Measurements from ENCODE around the gene KASH5. TPM values are rescaled to one million over a fixed set of nuclear protein-coding genes. Genes with fewer than 3 reads are reported as not detected.

Gene KASH5
- total RNA-seq, 1 experiment from 2014 or later = not detected

GRCh38 chr19:49417088-49417487 is 29.0 kb downstream of the KASH5 start:
- H4K20me1 ChIP-seq (ENCODE audit: low read length) = no peaks in the 10 kb centered on the region
- no peak overlapping the region for H3K4me2 ChIP-seq (ENCODE audit: low read length)
- H3F3A ChIP-seq (ENCODE audit: low read length, unreplicated experiment) = no peaks in the 10 kb centered on the region
- ATAC-seq (no peak), DNase-seq (no peak)
- intact Hi-C loops (cut with micrococcal nuclease) = no loop called here
- H3K4me1 ChIP-seq (ENCODE audit: insufficient read depth, low read length) = no peaks in the 10 kb centered on the region
- peaks cover 66% of the 10 kb centered on the region for H3K27me3 ChIP-seq (ENCODE audit: low read length)
- H3K9ac ChIP-seq (ENCODE audit: low read length) = no peak overlapping the region
- TF ChIP-seq EZH2phosphoT487 (IDR thresholded peaks at IDR 0.05; ENCODE audit: borderline replicate concordance, low read length) = no peak
- no peaks in the 10 kb centered on the region for H3K9me2 ChIP-seq (replicated peaks; ENCODE audit: low read length)
- CTCF ChIA-PET = no interaction called here
- no TSS peak for BruUV-seq (replicated peaks)
- POLR2A ChIA-PET (ENCODE audit: unreplicated experiment) = no interaction called here
- H2AFZ ChIP-seq (ENCODE audit: low read length) = no peak overlapping the region
- H3K36me3 ChIP-seq (ENCODE audit: low read depth, low read length) = no peaks in the 10 kb centered on the region
- no peaks in the 10 kb centered on the region for H3K9me3 ChIP-seq (ENCODE audit: low read length)
- no peak overlapping the region for H3K27ac ChIP-seq (ENCODE audit: low read length)
- no peak overlapping the region for H3K4me3 ChIP-seq (ENCODE audit: low read length)
- no peaks in the 10 kb centered on the region for H3K79me2 ChIP-seq (ENCODE audit: low read length)

GRCh38 chr19:49418511-49418910 is 30.5 kb downstream of the KASH5 start:
- peaks cover 81% of the 10 kb centered on the region for H3K27me3 ChIP-seq (ENCODE audit: low read length)
- no peaks in the 10 kb centered on the region for H3F3A ChIP-seq (ENCODE audit: low read length, unreplicated experiment)
- no peak overlapping the region for H3K9ac ChIP-seq (ENCODE audit: low read length)
- H3K4me1 ChIP-seq (ENCODE audit: insufficient read depth, low read length) = no peaks in the 10 kb centered on the region
- intact Hi-C loops (cut with micrococcal nuclease) = no loop called here
- H3K4me3 ChIP-seq (ENCODE audit: low read length) = no peak overlapping the region
- ChIA-PET POLR2A (ENCODE audit: unreplicated experiment) (no interaction called here), CTCF (no interaction called here)
- no peaks in the 10 kb centered on the region for H3K36me3 ChIP-seq (ENCODE audit: low read depth, low read length)
- no peaks in the 10 kb centered on the region for H4K20me1 ChIP-seq (ENCODE audit: low read length)
- ATAC-seq (no peak), DNase-seq (no peak)
- TF ChIP-seq EZH2 (IDR thresholded peaks at IDR 0.05; ENCODE audit: low read length, unreplicated experiment) = no peak
- no peak for TF ChIP-seq CTCF (conservative IDR thresholded peaks at IDR 0.05; ENCODE audit: low read depth, low read length)
- TF ChIP-seq EZH2phosphoT487 (IDR thresholded peaks at IDR 0.05; ENCODE audit: borderline replicate concordance, low read length) = no peak
- BruUV-seq (replicated peaks) = no TSS peak
- no peak overlapping the region for H3K27ac ChIP-seq (ENCODE audit: low read length)
- no peak overlapping the region for H3K4me2 ChIP-seq (ENCODE audit: low read length)
- no peaks in the 10 kb centered on the region for H3K9me2 ChIP-seq (replicated peaks; ENCODE audit: low read length)
- H3K9me3 ChIP-seq (ENCODE audit: low read length) = no peaks in the 10 kb centered on the region
- H2AFZ ChIP-seq (ENCODE audit: low read length) = no peak overlapping the region
- no peaks in the 10 kb centered on the region for H3K79me2 ChIP-seq (ENCODE audit: low read length)

- intact Hi-C loops (cut with micrococcal nuclease) = no loop called here
- ATAC-seq = no peak
- H3K27me3 ChIP-seq (ENCODE audit: low read length) = peaks cover 87% of the 10 kb centered on the region
These were observed 31.1 kb downstream of the KASH5 start for GRCh38 chr19:49419173-49419572.

More at GRCh38 chr19:49419173-49419572, 31.1 kb downstream of the KASH5 start:
- H3K4me2 ChIP-seq (ENCODE audit: low read length) = no peak overlapping the region
- no peak for TF ChIP-seq CTCF (conservative IDR thresholded peaks at IDR 0.05; ENCODE audit: low read depth, low read length)
- no peak for TF ChIP-seq EZH2 (IDR thresholded peaks at IDR 0.05; ENCODE audit: low read length, unreplicated experiment)
- TF ChIP-seq EZH2phosphoT487 (IDR thresholded peaks at IDR 0.05; ENCODE audit: borderline replicate concordance, low read length) = no peak
- no TSS peak for BruUV-seq (replicated peaks)
- DNase-seq = no peak
- POLR2A ChIA-PET (ENCODE audit: unreplicated experiment) = no interaction called here
- H3K4me3 ChIP-seq (ENCODE audit: low read length) = no peak overlapping the region
- no peaks in the 10 kb centered on the region for H3F3A ChIP-seq (ENCODE audit: low read length, unreplicated experiment)
- CTCF ChIA-PET = no interaction called here
- no peaks in the 10 kb centered on the region for H3K79me2 ChIP-seq (ENCODE audit: low read length)
- H3K9me2 ChIP-seq (replicated peaks; ENCODE audit: low read length) = no peaks in the 10 kb centered on the region
- H4K20me1 ChIP-seq (ENCODE audit: low read length) = no peaks in the 10 kb centered on the region
- H3K27ac ChIP-seq (ENCODE audit: low read length) = no peak overlapping the region
- no peak overlapping the region for H3K9ac ChIP-seq (ENCODE audit: low read length)
- no peaks in the 10 kb centered on the region for H3K9me3 ChIP-seq (ENCODE audit: low read length)
- H3K4me1 ChIP-seq (ENCODE audit: insufficient read depth, low read length) = no peaks in the 10 kb centered on the region
- H2AFZ ChIP-seq (ENCODE audit: low read length) = no peak overlapping the region
- no peaks in the 10 kb centered on the region for H3K36me3 ChIP-seq (ENCODE audit: low read depth, low read length)

All from PC-3 (cell line).